DMS53 treated with DMSO at 0.1 percent for 48 hours (cell line): ENCODE results near the gene CD180.
A peak's percentile ranks its signal among the peaks of the same experiment; 100 is the strongest.

Experiments
- DNase-seq: peaks from one replicate; lab custom pipeline; 2025; ENCODE audit not compliant: unreplicated experiment; lab: John Stamatoyannopoulos, UW

The CD180 gene

GRCh38 chr5:67196537-67197059 lies at the start of gene CD180:
Gene CD180, minus strand, starts transcription at chr5:67196799. Its CDS starts 158 bp downstream, at chr5:67196641.
- DNase-seq = no peak

GRCh38 chr5:67246108-67246507 lies 49.5 kb upstream of the CD180 start:
- DNase-seq = peak; percentile 75

DNA sequence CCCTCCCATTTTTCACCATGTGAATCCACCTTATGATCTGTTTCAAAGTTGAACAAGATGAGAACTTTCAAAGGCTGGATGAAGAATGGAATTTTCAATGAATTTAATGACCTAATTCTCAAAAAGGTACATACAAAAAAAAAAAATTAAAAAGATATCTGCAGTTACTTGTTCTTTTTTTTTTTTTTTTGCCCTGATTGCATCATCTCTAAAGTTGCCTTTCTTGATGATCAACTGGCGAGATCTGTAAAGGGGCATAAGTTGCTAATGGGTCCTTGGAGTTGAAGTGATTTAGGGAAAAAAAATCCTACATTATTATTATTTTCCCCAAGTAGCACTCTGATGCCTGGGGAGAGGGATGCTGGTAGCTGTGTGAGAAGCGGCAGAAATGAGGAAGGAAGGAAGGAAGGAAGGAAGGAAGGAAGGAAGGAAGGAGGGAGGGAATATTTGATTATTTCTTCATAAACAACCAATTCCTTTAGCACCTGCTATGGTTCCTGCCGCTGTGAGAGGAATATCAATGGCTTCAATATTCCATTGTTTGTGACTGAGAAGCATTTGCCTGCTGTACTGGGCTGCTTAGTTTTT lies 48.8 kb upstream of the CD180 start:
- no peak for DNase-seq

GRCh38 chr5:67244345-67244793 lies 47.8 kb upstream of the CD180 start:
- no peak for DNase-seq

DNA sequence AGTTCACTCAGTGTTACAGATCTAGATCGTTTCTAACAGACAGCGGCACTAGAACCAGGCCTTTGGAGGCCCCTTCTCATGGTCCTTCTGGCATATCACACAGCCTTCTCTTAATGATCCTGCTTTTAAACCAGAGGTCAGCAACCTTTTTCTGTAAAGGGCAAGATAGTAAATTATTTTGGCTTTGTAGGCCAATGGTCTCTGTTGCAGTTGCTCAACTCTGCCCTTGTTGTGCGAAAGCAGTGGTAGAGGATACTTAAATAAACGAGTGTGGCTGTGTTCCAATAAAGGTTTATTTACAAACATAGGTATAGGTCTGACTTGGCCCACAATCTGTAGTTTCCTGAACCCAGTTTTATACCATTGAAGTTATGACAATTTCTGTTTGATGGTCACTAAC lies 47.3 kb upstream of the CD180 start:
- DNase-seq = no peak

- no peak for DNase-seq
These were observed 46.8 kb upstream of the CD180 start for GRCh38 chr5:67243349-67243748.

GRCh38 chr5:67241326-67241725 lies 44.7 kb upstream of the CD180 start:
- DNase-seq = no peak

DNA sequence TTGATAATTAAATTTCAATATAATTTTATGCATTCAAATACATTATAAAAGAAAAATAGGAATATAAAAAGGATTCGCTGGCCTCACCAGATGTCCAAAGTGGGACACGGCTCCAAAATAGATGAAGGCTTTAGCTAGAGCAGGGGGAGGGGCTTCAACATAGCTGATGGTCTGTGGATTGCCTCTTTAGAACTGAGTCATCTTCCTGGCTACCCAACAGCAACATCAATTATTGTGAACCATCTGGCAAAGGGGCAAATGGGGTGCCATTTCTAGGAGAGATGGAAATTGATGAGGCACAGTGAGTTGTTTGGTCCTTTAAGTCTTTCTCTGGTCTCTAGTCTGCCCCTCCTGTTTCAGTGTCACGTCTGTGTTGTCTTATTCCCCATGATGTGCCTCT lies 44.2 kb upstream of the CD180 start:
- no peak for DNase-seq

DNA sequence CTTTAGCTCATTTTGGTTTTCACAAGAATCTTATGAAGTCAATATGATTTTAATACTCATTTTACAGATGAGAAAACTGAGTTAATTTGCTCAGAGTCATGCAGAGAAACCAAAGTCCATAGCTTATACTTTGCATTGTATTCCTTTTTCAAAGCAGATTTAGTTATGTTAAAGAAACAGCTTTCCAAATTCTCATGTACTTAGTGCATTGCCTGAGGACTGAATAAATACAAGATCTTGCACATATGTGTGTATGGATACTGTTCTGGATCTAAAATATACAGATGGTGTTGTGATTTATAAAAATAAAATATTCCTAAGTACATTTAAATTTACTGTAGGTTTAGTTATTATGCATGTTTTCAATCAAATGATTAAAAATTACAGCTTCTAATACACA lies 43.5 kb upstream of the CD180 start:
- no peak for DNase-seq

- no peak for DNase-seq
These were observed 41.6 kb upstream of the CD180 start for GRCh38 chr5:67238191-67238590.

DNA sequence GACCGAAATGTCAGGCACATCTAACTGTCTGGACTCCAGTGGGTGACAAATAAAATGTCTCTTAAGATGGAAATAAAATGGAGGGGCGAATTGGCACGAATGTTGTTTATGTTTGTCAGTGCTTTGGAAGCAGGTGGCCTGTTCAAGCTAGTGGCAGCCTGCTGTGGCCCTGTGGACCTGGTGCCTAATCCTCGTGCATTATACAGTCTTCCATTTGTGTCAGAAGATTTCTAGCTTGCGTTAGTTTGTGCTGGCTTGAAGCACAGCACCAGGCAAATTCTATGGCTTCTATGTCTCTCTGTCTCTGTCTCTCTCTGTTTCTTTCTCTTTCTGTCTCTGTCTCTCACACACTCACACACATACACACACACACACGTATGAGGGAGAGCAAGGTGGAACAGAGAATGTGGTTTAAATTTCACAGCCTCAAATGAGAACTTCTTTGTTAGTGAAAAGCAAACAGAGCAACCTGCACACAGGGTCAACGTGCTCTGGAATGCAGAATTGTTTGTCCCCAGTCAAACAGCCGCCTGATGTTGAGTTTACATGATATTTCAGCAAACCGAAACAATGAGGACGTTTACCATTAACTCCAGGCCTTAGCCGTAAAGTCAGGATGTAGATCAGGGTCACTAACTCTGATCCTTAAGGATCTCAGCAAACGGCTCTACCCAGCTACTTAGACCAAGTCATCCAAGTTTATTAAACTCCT lies 39.0 kb upstream of the CD180 start:
- no peak for DNase-seq

- DNase-seq = no peak
These were observed 38.1 kb upstream of the CD180 start for GRCh38 chr5:67234671-67235176.

- no peak for DNase-seq
These were observed 36.5 kb upstream of the CD180 start for GRCh38 chr5:67233075-67233474.

GRCh38 chr5:67223211-67223610 lies 26.6 kb upstream of the CD180 start:
- no peak for DNase-seq

DNA sequence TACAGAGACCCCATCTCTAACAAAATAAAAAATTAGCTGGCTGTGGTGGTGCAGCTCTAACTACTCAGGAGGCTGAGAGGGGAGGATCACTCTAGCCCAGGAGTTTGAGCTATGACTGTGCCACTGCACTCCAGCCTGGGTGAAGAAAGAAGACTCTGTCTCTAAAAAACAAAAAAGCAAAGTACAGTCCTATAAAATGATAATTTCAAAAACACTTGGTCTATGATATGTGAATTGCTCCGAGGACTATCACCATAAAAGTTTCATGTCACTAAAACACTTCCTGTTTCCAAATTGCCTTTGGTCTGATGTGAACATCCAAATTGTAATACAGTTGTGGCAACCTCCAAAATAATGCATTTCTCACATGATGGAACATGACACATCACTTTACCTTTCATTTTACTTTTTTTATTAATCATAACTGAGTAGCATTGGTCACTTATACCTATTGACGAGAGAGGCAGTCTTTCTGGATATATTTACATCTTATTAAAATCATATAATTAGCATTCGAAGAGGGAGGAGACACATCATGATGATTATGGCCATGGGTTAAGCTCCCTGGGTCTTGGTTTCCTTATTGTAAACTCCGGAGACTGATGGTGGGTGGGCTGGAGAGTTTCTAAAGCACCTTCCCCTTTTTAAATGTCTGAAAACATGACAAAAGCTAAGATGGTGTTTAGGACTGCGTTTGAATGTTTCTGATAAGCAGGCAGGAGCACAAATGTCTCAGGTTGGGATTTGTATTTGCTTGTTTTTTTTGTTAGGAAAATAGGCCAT lies 25.8 kb upstream of the CD180 start:
- no peak for DNase-seq

DNA sequence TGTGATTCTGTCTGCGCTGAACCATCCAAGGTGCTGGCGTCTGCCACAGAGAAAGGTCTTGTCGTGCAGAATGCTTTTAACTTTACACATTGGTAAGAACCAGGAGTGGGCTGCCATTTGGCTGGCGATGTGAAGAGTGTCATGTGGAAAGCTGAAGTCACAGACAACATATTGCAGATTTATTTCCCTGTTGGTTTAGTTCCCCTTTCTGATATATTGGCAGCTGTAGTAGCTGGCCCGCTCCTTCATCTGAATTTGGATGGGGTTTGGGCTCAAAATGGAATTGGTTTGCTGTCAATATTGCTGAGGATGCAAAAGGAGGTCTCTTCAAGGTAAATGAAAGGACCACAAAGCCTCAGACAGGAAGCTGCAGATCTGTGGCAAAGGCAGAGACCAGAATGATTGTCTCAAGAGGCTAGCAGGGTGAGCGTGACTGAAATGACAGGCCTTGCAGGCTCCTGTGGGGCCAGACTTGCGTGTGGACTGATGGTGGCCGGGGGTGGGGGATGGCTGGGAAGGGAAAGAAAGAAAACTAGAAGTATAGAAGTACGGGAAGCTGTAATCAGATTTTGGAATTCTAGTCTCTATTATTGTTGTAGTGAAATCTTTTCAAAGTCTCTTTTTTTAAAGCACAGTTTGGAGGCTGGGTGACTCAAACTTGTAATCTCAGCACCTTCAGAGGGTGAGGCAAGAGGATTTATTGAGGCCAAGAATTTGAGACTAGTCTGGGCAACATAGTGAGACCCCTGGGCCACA lies 25.1 kb upstream of the CD180 start:
- no peak for DNase-seq

DNA sequence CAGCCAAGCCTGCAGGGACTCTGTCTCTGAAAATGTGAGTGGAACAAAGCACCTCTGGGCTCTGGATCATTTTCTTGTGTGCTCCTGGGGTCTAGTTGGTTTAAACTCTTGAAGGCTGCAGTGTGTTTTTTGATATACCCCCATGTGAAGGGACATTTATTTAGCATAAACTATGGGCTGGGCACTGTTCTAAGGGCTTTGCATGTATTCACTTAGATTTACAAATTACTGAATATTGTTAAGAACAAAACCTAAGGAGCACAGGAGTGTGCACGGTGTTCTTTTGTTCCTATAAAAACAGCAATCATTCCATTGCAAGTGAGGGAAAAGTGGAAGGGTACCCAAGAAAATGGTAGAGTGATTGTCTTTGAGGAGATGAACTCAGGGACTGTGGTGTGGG lies 20.0 kb upstream of the CD180 start:
- no peak for DNase-seq

DNA sequence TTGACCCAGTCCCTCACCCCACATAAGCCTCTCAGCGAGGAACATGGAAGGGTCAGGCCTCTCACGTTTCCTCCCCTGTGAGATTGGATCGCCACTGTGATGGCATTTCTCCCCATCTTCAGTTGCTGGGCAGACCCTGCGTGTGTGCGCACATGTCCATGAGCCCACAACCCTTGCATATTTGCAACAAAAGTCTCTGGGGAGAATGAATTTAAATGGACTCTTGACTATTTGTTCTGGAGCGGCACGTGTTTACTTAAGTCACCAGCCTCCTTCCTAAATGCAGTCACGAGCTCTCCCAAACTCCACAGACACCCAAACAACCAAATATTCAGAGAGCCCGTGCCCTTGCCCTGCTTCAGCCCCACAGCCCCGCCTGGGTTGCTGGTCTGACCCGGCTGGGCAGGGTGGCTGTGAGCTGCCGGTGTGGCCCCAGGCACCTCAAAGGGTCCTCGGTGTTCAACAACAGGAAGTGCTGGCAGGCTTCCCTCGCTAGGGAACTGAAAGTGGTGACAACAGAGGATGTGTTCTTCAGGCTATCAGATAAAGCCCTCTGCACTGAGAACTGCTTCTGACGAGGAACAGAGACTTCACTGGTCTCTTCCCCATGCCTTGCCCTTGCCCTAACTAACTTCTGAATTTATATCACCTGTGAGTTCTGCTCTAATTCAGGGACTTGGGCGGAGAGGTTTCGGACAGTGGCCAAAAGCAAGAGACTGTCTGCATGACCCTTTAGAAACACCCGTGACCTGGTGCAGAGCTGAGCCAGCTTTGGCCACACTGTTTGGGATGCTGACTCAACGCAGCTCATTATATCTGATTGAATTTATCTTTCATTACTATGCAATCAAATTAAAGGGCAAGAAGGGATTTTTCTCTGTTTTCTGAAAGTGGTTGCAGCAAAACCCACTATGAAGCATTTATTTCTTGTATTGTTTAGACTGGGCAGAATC lies 19.2 kb upstream of the CD180 start:
- peak; percentile 67 for DNase-seq

- DNase-seq = peak; percentile 21
These were observed 18.3 kb upstream of the CD180 start for GRCh38 chr5:67214707-67215447.
